ENCODE measurements around the gene DNAJC22.

Gene DNAJC22

GRCh38 chr12:49345051-49345824 is 1.4 kb upstream of the DNAJC22 start:
- no peak for DNase-seq

DNA sequence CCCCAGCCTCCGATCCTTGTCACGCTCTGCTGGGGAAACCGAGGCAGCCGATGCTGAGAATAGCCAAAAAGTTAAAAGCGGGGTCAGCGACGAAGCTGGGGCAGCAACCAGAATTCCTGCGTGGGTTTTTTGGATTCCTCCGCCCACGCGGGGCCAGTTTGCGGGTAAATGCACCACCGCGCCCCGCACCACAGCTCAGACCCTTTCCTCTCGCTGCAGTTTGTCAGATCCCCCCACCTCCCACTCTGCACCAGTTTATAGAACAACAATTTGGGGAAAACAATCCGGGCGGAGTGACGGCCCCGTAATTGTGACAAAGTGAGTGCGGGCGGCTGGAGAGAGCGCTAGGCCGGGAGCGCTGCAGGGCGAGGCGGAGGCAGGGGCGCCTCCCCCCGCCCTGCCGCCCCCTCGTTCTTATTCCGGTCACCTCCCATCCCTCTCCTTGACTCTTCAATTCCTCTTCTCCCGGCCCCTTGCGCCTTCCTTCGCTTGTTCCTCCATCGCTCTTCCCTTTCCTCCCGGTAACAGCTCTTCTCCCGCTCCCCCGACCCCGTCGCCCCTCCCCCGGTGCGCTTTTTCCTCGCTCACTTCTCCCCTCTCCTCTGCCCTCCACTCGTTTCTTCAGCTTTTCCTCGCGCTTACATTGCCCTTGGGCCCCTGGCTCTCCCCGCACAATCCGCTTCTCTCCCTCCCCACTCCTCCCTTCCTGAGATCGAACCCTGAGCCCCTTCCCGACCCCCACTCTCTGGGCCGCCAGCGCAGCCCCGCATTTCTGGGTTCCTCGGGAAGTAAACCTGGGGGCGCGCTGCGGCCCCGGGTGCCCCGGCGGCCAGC is 646 bp upstream of the DNAJC22 start:
- DNase-seq, result no peak

DNA sequence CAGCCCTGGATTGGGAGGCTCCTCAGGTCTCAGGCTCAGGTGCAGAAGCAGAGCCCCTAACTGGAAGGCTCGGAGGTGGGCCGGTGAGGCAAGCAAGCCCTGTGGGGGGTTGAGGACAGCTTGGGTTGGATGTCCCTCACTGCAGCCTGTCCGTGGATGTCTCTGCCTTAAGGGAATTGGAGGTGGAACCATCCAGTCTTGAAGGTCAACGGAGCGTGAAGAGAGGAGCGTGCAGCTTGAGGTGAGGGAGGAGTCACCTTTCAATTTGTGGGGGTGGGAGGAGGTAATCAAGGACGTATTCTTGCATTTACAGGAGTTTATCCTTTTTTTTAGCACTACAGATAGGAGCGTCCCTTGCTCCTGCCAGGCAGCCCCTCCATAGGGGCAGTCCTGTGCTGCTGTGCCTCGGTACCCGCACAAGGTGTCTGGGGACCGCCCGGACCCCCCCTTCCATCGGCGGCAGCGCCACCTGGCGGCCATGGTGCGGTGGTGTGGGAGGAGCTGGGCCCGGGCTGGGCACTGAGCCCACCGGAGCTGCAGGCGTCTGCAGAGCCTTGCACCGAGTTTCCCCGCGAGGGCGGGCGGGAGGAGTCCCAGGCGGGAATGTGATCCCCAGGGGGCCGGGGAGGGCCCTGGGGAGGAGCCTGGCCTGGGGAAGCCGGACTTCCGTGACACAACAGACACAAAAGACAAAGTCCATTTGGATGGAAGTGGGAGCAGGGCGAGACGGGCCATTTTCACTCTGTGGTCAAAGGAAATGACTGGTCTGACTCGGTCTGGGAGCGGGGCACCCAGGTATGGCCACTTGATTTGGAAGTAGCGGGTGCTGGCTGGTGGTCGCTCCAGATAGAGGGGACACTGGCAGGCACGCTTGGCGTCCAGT is 864 bp downstream of the DNAJC22 start:
- peak; percentile 70 for DNase-seq

- no peak for DNase-seq
These were observed 2.1 kb downstream of the DNAJC22 start for GRCh38 chr12:49348781-49349180.

GRCh38 chr12:49349266-49349665 is 2.6 kb downstream of the DNAJC22 start:
- DNase-seq, result no peak

- DNase-seq, result no peak
These were observed 5.7 kb downstream of the DNAJC22 start for GRCh38 chr12:49352351-49352750.

GRCh38 chr12:49355913-49356312 is 9.2 kb downstream of the DNAJC22 start:
- no peak for DNase-seq

DNA sequence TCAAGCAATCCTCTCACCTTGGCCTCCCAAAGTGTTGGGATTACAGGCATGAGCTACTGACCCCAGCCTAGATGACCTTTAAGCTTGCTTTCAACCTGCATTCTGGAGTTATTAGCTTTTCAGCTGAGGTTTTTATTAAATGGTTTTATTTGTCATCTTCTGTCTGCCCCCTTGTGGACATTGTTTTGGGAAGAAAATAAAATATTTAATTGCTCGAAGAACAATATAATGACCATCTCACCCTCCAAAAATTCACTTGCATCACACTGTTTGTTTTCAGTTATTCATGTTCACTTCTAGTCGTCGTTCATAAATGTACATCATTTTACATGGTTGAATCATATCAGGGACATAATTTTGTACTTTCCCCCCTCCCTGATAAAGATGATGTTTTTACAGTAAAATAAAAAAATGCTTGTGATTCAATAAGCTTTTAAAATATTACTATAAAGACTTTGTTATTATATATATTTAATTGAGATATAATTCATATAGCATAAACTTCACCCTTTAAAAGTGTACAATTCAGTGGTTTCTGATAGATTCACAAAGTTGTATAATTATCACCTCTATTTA is 10.5 kb downstream of the DNAJC22 start:
- DNase-seq, result no peak

DNA sequence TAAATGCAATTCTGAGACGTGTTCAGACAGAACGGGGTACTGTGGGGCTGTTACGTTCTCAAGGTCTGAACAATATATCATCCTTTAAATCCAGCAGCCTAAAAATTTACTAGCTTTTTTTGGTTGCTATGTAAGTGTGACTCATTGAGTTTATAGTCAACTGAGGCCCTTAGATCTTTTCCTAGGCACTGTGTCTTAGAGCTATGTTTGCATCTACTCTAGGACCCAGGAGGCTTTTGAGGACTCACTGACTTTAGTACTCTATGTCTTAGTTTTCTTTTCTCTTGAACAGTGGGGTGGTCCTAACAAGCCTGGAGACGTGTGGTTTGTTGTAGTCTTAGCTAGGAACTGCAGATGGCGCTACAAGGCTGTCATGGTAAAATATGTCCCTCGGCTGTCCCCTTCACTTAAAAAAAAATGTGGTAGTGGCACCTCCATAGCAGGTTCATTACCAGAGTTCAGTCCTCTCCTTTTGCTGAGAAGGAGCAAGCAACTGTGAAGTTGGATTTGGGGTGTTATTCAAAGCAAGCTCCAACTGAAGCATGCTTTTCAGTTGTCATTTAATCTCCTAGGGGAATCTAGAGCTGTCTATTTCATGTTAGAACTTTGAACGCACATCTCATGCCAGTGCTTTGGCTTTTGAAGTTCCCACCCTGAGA is 11.9 kb downstream of the DNAJC22 start:
- peak; percentile 60 for DNase-seq

DNA sequence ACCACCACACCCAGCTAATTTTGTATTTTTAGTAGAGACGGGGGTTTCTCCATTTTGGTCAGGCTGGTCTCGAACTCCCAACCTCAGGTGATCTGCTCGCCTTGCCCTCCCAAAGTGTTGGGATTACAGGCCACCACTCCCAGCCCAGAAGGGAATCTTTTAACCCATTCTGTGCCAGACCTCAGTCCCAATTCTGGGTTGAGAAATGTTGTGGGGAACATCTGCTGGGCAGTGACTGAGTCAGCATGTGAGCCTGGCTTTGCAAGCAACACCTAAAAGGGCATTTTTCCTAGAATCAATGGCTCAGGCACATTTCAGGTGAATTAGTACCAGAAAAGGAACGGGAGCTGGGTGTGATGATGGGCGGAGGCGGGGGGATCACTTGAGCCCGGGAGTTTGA is 13.0 kb downstream of the DNAJC22 start:
- DNase-seq, result no peak

GRCh38 chr12:49362077-49362476 is 15.4 kb downstream of the DNAJC22 start:
- no peak for DNase-seq

DNA sequence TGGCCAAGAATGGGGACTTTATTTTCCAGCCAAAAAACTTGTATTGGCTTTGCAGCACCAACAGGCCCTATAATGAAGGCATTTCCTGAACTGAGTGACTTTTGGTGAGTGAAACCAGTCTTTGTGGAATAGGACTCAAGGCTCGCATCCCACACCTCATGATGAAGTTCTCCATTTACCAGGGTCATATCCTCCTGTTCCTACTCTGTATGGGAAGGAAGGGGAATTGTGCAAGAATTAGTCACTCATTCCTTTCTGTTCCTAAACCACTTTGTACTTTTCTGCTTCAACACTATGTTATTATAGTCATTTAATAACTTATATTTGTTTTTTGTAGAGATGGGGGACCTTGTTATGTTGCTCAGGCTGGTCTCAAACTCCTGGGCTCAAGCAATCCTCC is 18.3 kb downstream of the DNAJC22 start:
- DNase-seq, result no peak

- DNase-seq, result no peak
These were observed 18.9 kb downstream of the DNAJC22 start for GRCh38 chr12:49365542-49365941.

DNA sequence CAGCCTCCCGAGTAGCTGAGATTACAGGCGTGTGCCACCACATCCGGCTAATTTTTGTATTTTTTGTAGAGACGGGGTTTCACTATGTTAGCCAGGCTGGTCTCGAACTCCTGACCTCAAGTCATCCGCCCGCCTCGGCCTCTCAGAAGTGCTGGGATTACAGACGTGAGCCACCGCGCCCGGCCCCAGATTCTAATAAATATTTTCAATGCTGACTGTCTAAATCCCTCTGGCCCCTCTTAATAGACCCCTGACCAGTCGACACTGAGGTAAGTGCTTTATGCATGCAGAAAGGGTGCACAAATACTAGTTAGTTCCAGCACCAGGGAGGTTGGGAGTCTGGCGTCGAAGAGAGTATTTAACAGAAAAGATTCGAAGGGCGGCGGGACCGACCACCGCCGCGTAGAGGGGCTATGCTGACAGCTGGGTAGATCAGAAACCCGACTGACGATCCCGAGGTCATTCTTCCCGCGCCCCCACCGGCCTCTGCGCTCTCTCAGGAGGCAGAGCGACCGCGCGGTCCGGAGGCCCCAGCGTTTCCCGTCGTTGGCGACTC is 19.5 kb downstream of the DNAJC22 start:
- DNase-seq, result no peak

DNA sequence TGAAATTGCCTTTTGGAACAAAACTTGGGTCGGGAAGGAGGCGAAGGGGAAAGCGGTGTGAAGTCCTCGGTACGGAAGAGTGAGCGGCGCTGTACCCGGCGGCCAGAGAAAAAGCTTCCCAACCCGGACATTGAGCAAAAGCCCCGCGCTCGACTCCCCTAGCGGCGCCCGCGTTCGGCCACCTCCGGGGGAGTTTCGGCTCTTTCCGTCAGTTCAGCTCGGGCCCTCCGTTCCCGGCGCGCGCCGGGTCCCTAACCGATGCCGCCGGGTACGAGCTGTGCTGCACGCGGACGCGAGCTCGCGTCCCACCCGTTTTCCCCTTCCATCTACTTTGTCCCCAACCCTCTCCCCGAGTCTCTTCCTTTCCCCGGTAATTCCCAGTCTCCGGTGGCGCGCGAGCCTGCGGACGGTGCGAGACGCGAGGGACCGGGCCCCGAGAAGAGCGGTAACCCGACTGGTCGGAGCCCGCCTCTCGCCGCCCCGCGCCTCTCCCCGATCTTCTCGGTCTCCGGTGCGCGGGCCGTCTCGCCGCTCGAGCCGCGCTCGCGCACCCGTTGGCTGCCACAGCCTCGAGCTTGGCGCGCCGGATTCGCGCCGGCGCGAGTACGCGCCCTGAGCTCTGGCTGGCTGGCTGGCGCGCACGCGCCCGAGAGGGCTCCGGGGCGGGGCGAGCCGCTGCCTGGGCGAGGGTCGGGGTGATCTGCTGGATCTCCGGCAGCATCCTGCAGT is 20.1 kb downstream of the DNAJC22 start:
- peak; percentile 88 for DNase-seq

DNA sequence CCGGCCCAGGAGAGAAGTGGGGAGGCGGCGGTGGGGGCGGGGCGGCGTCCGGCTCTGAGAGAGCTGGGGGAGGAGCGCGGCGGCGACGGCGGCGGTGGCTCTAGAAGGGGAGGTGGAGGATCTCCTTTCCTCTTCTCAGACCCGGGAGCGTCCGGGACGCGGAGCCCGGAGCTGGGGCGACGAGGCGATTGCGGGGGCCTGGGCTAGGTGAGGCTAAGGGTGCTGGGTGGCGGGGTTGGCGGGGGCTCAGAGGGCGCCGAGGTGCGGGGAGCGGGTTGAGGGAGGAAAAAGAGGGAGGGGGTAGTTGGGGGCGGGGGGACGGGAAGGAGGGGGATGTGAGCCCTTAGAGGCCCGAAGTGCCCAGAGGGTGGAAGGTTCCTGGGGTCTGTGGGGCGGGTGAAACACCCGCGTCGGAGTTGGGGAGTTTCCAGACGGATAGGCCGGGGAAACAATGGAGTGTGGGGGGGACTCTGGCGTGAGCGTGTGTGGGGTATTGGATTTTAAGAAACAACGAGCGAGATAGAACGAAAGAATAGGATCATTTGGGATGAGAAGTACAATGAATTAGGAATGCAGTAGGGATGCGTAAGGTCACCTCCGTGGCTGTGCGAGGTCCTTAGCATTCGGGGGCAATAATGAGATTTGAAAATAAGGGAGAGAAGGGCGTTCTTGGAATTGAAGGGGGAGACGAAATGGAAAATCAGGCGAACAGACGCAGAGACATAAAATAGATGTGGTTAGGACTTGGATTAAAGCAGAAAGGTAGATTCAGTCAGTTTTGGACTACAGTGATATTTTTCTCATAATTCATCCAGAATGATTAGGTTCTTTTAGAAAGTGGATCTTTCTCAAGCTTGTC is 20.9 kb downstream of the DNAJC22 start, which contains the start of gene SPATS2:
Gene SPATS2 (plus strand): TSS at position 82 of the 859 bp plus-strand sequence. CDS start 93,551 bp downstream, outside the sequence.
- DNase-seq, result peak; percentile 28

GRCh38 chr12:49368240-49368600 is 21.5 kb downstream of the DNAJC22 start:
- DNase-seq, result no peak

- no peak for DNase-seq
These were observed 22.9 kb downstream of the DNAJC22 start for GRCh38 chr12:49369411-49370145.

DNA sequence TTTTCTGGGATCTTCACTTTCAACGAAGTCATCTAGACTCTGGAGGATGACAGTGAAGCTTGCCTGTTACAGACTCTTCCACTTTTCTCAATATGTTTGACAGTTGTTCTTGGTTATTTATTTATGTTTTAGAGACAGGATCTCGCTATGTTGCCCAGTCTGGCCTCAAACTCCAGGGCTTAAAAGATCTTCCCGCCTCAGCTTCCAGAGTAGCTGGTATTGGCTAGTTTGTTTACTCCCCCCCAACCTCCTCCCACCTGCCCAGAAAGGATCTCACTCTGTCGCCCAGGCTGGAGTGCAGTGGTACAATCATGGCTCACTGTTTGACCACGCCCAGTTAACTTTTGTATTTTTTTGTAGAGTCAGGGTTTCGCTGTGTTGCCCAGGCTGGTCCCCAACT is 23.9 kb downstream of the DNAJC22 start:
- DNase-seq, result no peak
